ENCODE data around the gene HEY2.
"Not testable (repeated sequence)": the region's sequence is repeated elsewhere in the genome, so short reads cannot be mapped to it uniquely, and the experiment has no call there.

The HEY2 gene

GRCh38 chr6:125773387-125774341 is 24.2 kb downstream of the HEY2 start:
- no peak for DNase-seq

GRCh38 chr6:125776107-125776826 is 26.8 kb downstream of the HEY2 start:
- DNase-seq = not testable (repeated sequence)

GRCh38 chr6:125779924-125780539 is 30.6 kb downstream of the HEY2 start:
- peak; percentile 91 for DNase-seq

- DNase-seq = peak; percentile 93
Observed at GRCh38 chr6:125780540-125781313, 31.3 kb downstream of the HEY2 start.

- peak; percentile 68 for DNase-seq
Observed at GRCh38 chr6:125781314-125781868, 32.0 kb downstream of the HEY2 start.

GRCh38 chr6:125784365-125784764 is 34.9 kb downstream of the HEY2 start:
- DNase-seq = no peak

- no peak for DNase-seq
Observed at GRCh38 chr6:125787791-125788190, 38.4 kb downstream of the HEY2 start.

GRCh38 chr6:125789167-125789566 is 39.7 kb downstream of the HEY2 start:
- no peak for DNase-seq

- peak; percentile 70 for DNase-seq
Observed at GRCh38 chr6:125789576-125790357, 40.3 kb downstream of the HEY2 start.

GRCh38 chr6:125790358-125791150 is 41.1 kb downstream of the HEY2 start, which contains the start of gene NCOA7:
Gene NCOA7 (plus strand): TSS chr6:125790960. CDS start chr6:125815355, 24,395 bp downstream.
- DNase-seq = peak; percentile 92

- no peak for DNase-seq
Observed at GRCh38 chr6:125791151-125791819, 41.9 kb downstream of the HEY2 start.

GRCh38 chr6:125791820-125792165 is 42.4 kb downstream of the HEY2 start:
- DNase-seq = no peak

- DNase-seq = no peak
Observed at GRCh38 chr6:125792172-125792571, 42.7 kb downstream of the HEY2 start.

GRCh38 chr6:125792680-125793079 is 43.2 kb downstream of the HEY2 start:
- DNase-seq = no peak

- no peak for DNase-seq
Observed at GRCh38 chr6:125793280-125793679, 43.8 kb downstream of the HEY2 start.

- DNase-seq = no peak
Observed at GRCh38 chr6:125793863-125794262, 44.4 kb downstream of the HEY2 start.

GRCh38 chr6:125794342-125795137 is 45.1 kb downstream of the HEY2 start:
- DNase-seq = no peak

GRCh38 chr6:125795301-125795700 is 45.9 kb downstream of the HEY2 start:
- DNase-seq = no peak
